Cardiac muscle cell (in vitro differentiated cells and primary cell): ENCODE results near the gene NF2. TPM values are rescaled to one million over a fixed set of nuclear protein-coding genes. Genes with fewer than 3 reads are reported as not detected.

Experiments
- DNase-seq, 2 donors: peaks; one replicate each; pipeline versions ENCODE4 v3.0.0 to v3.0.0-alpha.2; 2010 to 2017; ENCODE audit warnings: low read depth in 1 of 2, low spot score in 1 of 2
- H3K27ac ChIP-seq: fragments of 200-600 bp; sonication (generic); 2 replicates; pipeline ENCODE4 v1.5.1; 2016
- H3K27me3 ChIP-seq: fragments of 200-600 bp; sonication (generic); 2 replicates; pipeline ENCODE4 v1.6.0; 2016; ENCODE audit warnings: control low read depth
- H3K36me3 ChIP-seq: fragments of 200-600 bp; sonication (generic); 2 replicates; pipeline ENCODE4 v1.5.1; 2016; ENCODE audit warnings: control low read depth
- H3K4me1 ChIP-seq: fragments of 200-600 bp; sonication (generic); 2 replicates; pipeline ENCODE4 v1.8.1; 2017; ENCODE audit warnings: low read depth, mild to moderate bottlenecking, mixed run types
- H3K4me3 ChIP-seq: fragments of 200-600 bp; sonication (generic); 2 replicates; pipeline ENCODE4 v1.5.1; 2016; ENCODE audit warnings: mild to moderate bottlenecking
- H3K9me3 ChIP-seq: fragments of 200-600 bp; sonication (generic); 2 replicates; pipeline ENCODE4 v1.5.1; 2017; ENCODE audit warnings: low read depth, mild to moderate bottlenecking, control low read depth
- CTCF ChIP-seq: IDR thresholded peaks from 2 replicates; pipeline ENCODE4 v1.5.1; 2012; ENCODE audit warnings: low read depth, mild to moderate bottlenecking, low read length
- polyA plus RNA-seq: library from polyadenylated mRNA; unstranded; fragments of >200 nt; fragmentation: Nextera tagmentation; extraction: Ambion mirVana; gene quantifications from 2 replicates; pipeline ENCODE4 v1.2.1, GENCODE V29; 2016
- total RNA-seq: library from RNA; depleted of rRNA; stranded (reverse); fragments of >200 nt; gene quantifications from 2 replicates; pipeline ENCODE4 v1.2.3, GENCODE V29; 2016

The NF2 gene
- total and polyA plus RNA-seq, 2 experiments from 2014 or later: 32.8 to 40.2 TPM

GRCh38 chr22:29674121-29674520, 70.7 kb downstream of the NF2 start:
- Histone ChIP-seq H3K27me3 (no peaks in the 10 kb centered on the region), H3K4me1 (no peaks in the 10 kb centered on the region), H3K27ac (no peak overlapping the region), H3K9me3 (no peaks in the 10 kb centered on the region), H3K36me3 (peaks cover 28% of the 10 kb centered on the region), H3K4me3 (no peak overlapping the region)
- DNase-seq: no peak
- no peak for TF ChIP-seq CTCF

- DNase-seq: no peak
- Histone ChIP-seq H3K4me1 (no peaks in the 10 kb centered on the region), H3K27ac (no peak overlapping the region), H3K9me3 (no peaks in the 10 kb centered on the region), H3K36me3 (peaks cover 37% of the 10 kb centered on the region), H3K27me3 (no peaks in the 10 kb centered on the region), H3K4me3 (no peak overlapping the region)
- TF ChIP-seq CTCF: no peak
Measured at GRCh38 chr22:29679316-29679715, 75.9 kb downstream of the NF2 start.

GRCh38 chr22:29683536-29683935, 80.1 kb downstream of the NF2 start:
- peaks cover 20% of the 10 kb centered on the region for H3K36me3 ChIP-seq
- no peaks in the 10 kb centered on the region for H3K27me3 ChIP-seq
- no peaks in the 10 kb centered on the region for H3K9me3 ChIP-seq
- no peak overlapping the region for H3K27ac ChIP-seq
- H3K4me3 ChIP-seq: no peak overlapping the region
- no peak for TF ChIP-seq CTCF
- no peaks in the 10 kb centered on the region for H3K4me1 ChIP-seq
- DNase-seq: no peak

GRCh38 chr22:29684244-29684643, 80.8 kb downstream of the NF2 start:
- no peak for DNase-seq
- H3K36me3 ChIP-seq: peaks cover 15% of the 10 kb centered on the region
- H3K27me3 ChIP-seq: no peaks in the 10 kb centered on the region
- no peaks in the 10 kb centered on the region for H3K9me3 ChIP-seq
- no peak overlapping the region for H3K27ac ChIP-seq
- no peak overlapping the region for H3K4me3 ChIP-seq
- no peak for TF ChIP-seq CTCF
- H3K4me1 ChIP-seq: peaks cover 2% of the 10 kb centered on the region

GRCh38 chr22:29689206-29689879, 85.9 kb downstream of the NF2 start:
- DNase-seq: no peak
- peak overlapping the region; percentile 3 for H3K27ac ChIP-seq
- no peak for TF ChIP-seq CTCF
- H3K27me3 ChIP-seq: no peaks in the 10 kb centered on the region
- H3K4me1 ChIP-seq: peaks cover 4% of the 10 kb centered on the region
- no peaks in the 10 kb centered on the region for H3K36me3 ChIP-seq
- H3K9me3 ChIP-seq: no peaks in the 10 kb centered on the region
- H3K4me3 ChIP-seq: no peak overlapping the region
